ENCODE data around the gene WDR90. TPM values are rescaled to one million over a fixed set of nuclear protein-coding genes. Genes with fewer than 3 reads are reported as not detected.

WDR90 gene
- total RNA-seq, 4 donors from 2014 or later, result 23.0 to 166 (median 90.2) TPM

DNA sequence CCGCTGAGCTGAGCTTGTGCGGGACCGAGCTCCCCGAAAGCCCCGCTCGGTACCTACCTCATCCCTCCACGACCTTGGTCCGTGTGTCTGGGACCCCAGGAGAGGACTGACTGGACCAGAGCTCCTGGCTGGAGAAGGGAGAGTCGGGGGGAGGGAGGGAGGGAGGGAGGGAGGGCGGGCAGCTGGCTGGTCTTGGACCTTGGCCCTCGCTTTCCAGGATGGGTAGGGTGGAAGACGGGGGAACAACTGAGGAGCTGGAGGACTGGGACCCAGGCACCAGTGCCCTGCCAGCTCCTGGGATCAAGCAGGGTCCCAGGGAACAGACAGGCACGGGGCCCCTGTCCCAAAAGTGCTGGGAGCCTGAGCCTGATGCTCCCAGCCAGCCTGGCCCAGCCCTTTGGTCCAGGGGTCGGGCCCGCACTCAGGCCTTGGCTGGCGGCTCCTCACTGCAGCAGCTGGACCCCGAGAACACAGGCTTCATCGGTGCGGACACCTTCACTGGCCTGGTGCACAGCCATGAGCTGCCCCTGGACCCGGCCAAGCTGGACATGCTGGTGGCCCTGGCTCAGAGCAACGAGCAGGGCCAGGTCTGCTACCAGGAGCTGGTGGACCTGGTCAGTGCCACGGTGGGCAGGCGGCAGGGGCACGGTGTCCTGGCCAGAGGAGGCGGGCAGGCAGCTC, 26.9 kb downstream of the WDR90 start:
- TF ChIP-seq, protein P1, sequence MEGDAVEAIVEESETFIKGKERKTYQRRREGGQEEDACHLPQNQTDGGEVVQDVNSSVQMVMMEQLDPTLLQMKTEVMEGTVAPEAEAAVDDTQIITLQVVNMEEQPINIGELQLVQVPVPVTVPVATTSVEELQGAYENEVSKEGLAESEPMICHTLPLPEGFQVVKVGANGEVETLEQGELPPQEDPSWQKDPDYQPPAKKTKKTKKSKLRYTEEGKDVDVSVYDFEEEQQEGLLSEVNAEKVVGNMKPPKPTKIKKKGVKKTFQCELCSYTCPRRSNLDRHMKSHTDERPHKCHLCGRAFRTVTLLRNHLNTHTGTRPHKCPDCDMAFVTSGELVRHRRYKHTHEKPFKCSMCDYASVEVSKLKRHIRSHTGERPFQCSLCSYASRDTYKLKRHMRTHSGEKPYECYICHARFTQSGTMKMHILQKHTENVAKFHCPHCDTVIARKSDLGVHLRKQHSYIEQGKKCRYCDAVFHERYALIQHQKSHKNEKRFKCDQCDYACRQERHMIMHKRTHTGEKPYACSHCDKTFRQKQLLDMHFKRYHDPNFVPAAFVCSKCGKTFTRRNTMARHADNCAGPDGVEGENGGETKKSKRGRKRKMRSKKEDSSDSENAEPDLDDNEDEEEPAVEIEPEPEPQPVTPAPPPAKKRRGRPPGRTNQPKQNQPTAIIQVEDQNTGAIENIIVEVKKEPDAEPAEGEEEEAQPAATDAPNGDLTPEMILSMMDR (IDR thresholded peaks at IDR 0.05), result no peak
- no peak for TF ChIP-seq POLR2A (IDR thresholded peaks at IDR 0.05)
- TF ChIP-seq EP300 (IDR thresholded peaks at IDR 0.05; ENCODE audit: low read depth), result no peak
- no peak for TF ChIP-seq POLR2AphosphoS5 (IDR thresholded peaks at IDR 0.05)
- in situ Hi-C loops (cut with MboI; ENCODE audit: low pct_ligation_motif_present in 1 of 4, low pct_unique_long_range_greater_than_20kb in 1 of 4, low sequenced_read_pairs in 3 of 4), result no loop called here
- peak; percentile 49 for DNase-seq
- WGBS, 2 donors (ENCODE audit: low coverage in 1 of 2), result 41% methylated on average over 9 of the region's 25 CpGs; no CpG with 5 or more reads in 1 of the 2 donors
- intact Hi-C loops (cut with DNase I; ENCODE audit: low total_unique reads), result no loop called here
- peaks cover 20 to 55% (median 38%) of the 10 kb centered on the region in 4 donors for H3K4me1 ChIP-seq
- peak overlapping the region in 3 of 4 donors; percentile 25 to 44 (median 41) for H3K4me3 ChIP-seq
- no peaks in the 10 kb centered on the region for H3K27me3 ChIP-seq
- H3K9me3 ChIP-seq, result no peaks in the 10 kb centered on the region
- H3K36me3 ChIP-seq, result peaks cover 0 to 15% (median 0%) of the 10 kb centered on the region in 4 donors
- H3K27ac ChIP-seq, result peak overlapping the region in 3 of 4 donors; percentile 27 to 69 (median 58)

DNA sequence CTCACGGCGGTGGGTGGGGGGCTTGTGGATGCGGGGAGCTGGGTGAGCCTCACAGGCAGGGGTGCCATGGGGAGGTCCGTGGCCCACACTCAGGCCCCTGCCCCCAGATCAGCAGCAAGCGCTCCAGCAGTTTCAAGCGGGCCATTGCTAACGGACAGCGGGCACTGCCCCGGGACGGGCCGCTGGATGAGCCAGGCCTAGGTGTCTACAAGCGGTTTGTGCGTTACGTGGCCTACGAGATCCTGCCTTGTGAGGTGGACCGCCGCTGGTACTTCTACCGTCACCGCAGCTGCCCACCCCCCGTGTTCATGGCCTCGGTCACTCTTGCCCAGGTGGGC, 27.4 kb downstream of the WDR90 start:
- Histone ChIP-seq H3K27me3 (no peaks in the 10 kb centered on the region), H3K4me3 (no peak overlapping the region), H3K4me1 (peaks cover 26 to 60% (median 43%) of the 10 kb centered on the region in 4 donors), H3K27ac (peak overlapping the region in 2 of 4 donors; percentile 34 to 69), H3K36me3 (peaks cover 0 to 10% (median 0%) of the 10 kb centered on the region in 4 donors), H3K9me3 (no peaks in the 10 kb centered on the region)
- no peak for DNase-seq
- in situ Hi-C loops (cut with MboI; ENCODE audit: low pct_ligation_motif_present in 1 of 4, low pct_unique_long_range_greater_than_20kb in 1 of 4, low sequenced_read_pairs in 3 of 4) (no loop called here), intact Hi-C loops (cut with DNase I; ENCODE audit: low total_unique reads) (no loop called here)
- 66% methylated on average over 15 of the region's 21 CpGs; no CpG with 5 or more reads in 1 of the 2 donors for WGBS, 2 donors (ENCODE audit: low coverage in 1 of 2)
- no peak for TF ChIP-seq POLR2AphosphoS5 (IDR thresholded peaks at IDR 0.05)
- no peak for TF ChIP-seq EP300 (IDR thresholded peaks at IDR 0.05; ENCODE audit: low read depth)
- TF ChIP-seq, protein P1 (IDR thresholded peaks at IDR 0.05), result no peak
- no peak for TF ChIP-seq POLR2A (IDR thresholded peaks at IDR 0.05)

DNA sequence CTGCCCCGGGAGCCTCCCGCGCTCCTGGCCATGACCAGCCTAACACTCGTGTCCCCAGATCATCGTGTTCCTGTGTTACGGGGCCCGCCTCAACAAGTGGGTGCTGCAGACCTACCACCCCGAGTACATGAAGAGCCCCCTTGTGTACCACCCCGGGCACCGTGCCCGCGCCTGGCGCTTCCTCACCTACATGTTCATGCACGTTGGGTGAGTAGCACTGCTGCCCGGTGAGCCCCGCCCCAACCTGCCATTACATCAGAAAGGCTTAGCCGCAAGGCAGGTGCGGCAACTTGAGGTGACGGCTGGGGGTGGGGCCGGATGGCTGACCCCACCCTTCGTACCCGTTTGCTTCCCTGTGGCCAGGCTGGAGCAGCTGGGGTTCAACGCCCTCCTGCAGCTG, 27.7 kb downstream of the WDR90 start:
- H3K9me3 ChIP-seq, result no peaks in the 10 kb centered on the region
- 44% methylated on average over 21 of the region's 23 CpGs; no CpG with 5 or more reads in 1 of the 2 donors for WGBS, 2 donors (ENCODE audit: low coverage in 1 of 2)
- peaks cover 0 to 9% (median 0%) of the 10 kb centered on the region in 4 donors for H3K36me3 ChIP-seq
- H3K27ac ChIP-seq, result peak overlapping the region in 3 of 4 donors; percentile 27 to 69 (median 40)
- H3K4me1 ChIP-seq, result peaks cover 28 to 64% (median 47%) of the 10 kb centered on the region in 4 donors
- peak; percentile 93 for DNase-seq
- intact Hi-C loops (cut with DNase I; ENCODE audit: low total_unique reads), result no loop called here
- no peak overlapping the region for H3K4me3 ChIP-seq
- TF ChIP-seq POLR2A (IDR thresholded peaks at IDR 0.05) (peak; percentile 41), POLR2AphosphoS5 (IDR thresholded peaks at IDR 0.05) (peak; percentile 36 to 69 (median 44))
- TF ChIP-seq, protein P1 (IDR thresholded peaks at IDR 0.05), result no peak
- H3K27me3 ChIP-seq, result no peaks in the 10 kb centered on the region
- in situ Hi-C loops (cut with MboI; ENCODE audit: low pct_ligation_motif_present in 1 of 4, low pct_unique_long_range_greater_than_20kb in 1 of 4, low sequenced_read_pairs in 3 of 4), result no loop called here

DNA sequence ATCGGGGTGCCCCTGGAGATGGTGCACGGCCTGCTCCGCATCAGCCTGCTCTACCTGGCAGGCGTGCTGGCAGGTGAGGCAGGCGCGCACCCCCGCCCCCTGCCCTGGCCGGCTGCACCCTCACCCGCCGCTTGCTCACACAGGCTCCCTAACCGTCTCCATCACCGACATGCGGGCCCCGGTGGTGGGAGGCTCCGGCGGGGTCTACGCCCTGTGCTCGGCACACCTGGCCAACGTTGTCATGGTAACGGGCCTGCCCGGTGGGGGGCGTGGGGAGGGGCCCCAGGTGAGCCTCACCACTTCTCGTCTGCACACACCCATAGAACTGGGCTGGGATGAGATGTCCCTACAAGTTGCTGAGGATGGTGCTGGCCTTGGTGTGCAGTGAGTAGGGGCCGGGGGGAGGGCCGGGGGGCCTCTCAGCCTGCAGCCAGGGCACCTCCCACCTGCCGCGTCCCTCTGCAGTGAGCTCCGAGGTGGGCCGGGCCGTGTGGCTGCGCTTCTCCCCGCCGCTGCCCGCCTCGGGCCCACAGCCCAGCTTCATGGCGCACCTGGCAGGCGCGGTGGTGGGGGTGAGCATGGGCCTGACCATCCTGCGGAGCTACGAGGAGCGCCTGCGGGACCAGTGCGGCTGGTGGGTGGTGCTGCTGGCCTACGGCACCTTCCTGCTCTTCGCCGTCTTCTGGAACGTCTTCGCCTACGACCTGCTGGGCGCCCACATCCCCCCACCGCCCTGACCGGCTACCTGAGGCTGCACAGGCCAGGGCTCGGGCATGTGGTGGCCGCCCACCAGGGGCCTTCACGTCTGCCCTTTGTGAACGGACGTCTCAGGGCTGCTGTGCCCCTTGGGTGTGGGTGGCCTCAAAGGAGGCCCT, 28.4 kb downstream of the WDR90 start:
- Histone ChIP-seq H3K36me3 (peaks cover 0 to 9% (median 0%) of the 10 kb centered on the region in 4 donors), H3K4me3 (no peak overlapping the region), H3K27me3 (no peaks in the 10 kb centered on the region), H3K9me3 (no peaks in the 10 kb centered on the region), H3K4me1 (peaks cover 34 to 70% (median 53%) of the 10 kb centered on the region in 4 donors), H3K27ac (peak overlapping the region in 3 of 4 donors; percentile 27 to 69 (median 40))
- TF ChIP-seq POLR2A (IDR thresholded peaks at IDR 0.05) (no peak), POLR2AphosphoS5 (IDR thresholded peaks at IDR 0.05) (no peak), EP300 (IDR thresholded peaks at IDR 0.05; ENCODE audit: low read depth) (no peak)
- TF ChIP-seq, protein P1 (IDR thresholded peaks at IDR 0.05), result no peak
- in situ Hi-C loops (cut with MboI; ENCODE audit: low pct_ligation_motif_present in 1 of 4, low pct_unique_long_range_greater_than_20kb in 1 of 4, low sequenced_read_pairs in 3 of 4) (no loop called here), intact Hi-C loops (cut with DNase I; ENCODE audit: low total_unique reads) (no loop called here)
- 71% methylated on average over 31 of the region's 57 CpGs; no CpG with 5 or more reads in 1 of the 2 donors for WGBS, 2 donors (ENCODE audit: low coverage in 1 of 2)
- no peak for DNase-seq

Measured in transverse colon (tissue), 4 donors.